ENCODE measurements around the gene PTGFRN.
"Not testable (repeated sequence)": the region's sequence is repeated elsewhere in the genome, so short reads cannot be mapped to it uniquely, and the experiment has no call there.

DNA sequence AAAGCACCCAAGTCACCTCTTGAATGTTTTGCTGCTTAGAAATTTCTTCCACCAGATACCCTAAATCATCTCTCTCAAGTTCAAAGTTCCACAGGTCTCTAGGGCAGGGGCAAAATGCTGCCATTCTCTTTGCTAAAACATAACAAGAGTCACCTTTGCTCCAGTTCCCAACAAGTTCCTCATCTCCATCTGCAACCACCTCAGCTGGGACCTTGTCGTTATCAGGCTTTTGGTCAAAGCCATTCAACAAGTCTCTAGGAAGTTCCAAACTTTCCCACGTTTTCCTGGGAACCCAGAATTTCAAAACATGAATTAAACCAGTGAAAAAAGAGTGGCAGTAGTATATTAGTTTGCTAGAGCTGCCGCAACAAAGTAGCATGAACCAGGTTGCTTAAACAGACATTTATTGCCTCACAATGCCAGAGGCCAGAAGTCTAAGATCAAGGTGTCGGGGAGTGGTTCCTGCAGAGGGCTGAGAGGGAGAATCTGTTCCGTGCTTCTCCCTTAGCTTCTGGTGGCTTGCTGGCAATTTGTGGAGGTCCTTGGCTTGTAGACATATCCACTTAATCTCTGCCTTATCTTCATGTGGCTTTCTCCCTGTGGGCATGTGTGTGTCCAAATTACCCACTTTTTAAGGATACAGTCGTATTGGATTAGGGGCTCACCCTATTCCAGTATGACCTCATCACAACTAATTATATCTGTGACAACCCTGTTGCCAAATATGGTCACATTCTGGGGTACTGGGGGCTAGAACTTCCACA, 30.2 kb downstream of the PTGFRN start:
- TF ChIP-seq, protein P1, sequence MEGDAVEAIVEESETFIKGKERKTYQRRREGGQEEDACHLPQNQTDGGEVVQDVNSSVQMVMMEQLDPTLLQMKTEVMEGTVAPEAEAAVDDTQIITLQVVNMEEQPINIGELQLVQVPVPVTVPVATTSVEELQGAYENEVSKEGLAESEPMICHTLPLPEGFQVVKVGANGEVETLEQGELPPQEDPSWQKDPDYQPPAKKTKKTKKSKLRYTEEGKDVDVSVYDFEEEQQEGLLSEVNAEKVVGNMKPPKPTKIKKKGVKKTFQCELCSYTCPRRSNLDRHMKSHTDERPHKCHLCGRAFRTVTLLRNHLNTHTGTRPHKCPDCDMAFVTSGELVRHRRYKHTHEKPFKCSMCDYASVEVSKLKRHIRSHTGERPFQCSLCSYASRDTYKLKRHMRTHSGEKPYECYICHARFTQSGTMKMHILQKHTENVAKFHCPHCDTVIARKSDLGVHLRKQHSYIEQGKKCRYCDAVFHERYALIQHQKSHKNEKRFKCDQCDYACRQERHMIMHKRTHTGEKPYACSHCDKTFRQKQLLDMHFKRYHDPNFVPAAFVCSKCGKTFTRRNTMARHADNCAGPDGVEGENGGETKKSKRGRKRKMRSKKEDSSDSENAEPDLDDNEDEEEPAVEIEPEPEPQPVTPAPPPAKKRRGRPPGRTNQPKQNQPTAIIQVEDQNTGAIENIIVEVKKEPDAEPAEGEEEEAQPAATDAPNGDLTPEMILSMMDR (IDR thresholded peaks at IDR 0.05) = not testable (repeated sequence)
- not testable (repeated sequence) for TF ChIP-seq EP300, POLR2A, POLR2AphosphoS5 (IDR thresholded peaks at IDR 0.05)

All from sigmoid colon (tissue), 4 donors.